Panc1 (cell line): Measurements from ENCODE around the gene CPM. TPM values are rescaled to one million over a fixed set of nuclear protein-coding genes. Genes with fewer than 3 reads are reported as not detected.

Source experiments
- ATAC-seq: fragments of 200-7000 bp; cut with Tn5 transposase; 2 replicates; pipeline ENCODE4 v1.9.1; 2020; ENCODE audit warnings: mild to moderate bottlenecking, moderate library complexity
- BruUV-seq: library from RNA; stranded (reverse); fragments of 400-500 nt; replicated peaks from 2 replicates; lab custom pipeline; 2021; lab: Mats Ljungman, UMichigan
- CTCF ChIA-PET: fragments of 300-600 bp; sonication (Branson Sonifier 250); formaldehyde crosslinking; loops from one replicate; lab custom pipeline; 2022; ENCODE audit warnings: antibody characterized with exemption; lab: Charles Lee
- POLR2A ChIA-PET: fragments of 300-600 bp; sonication (Branson Sonifier 250); formaldehyde crosslinking; loops from one replicate; lab custom pipeline; 2022; ENCODE audit warnings: antibody characterized with exemption; lab: Charles Lee
- DNase-seq: peaks from one replicate; pipeline ENCODE4 v3.0.0-alpha.2; 2010; ENCODE audit warnings: low read depth, low spot score
- H3K27ac ChIP-seq: 2 replicates; pipeline ENCODE4 v1.5.1; 2011; ENCODE audit warnings: mild to moderate bottlenecking, low read length, inconsistent platforms
- H3K27me3 ChIP-seq: fragments of 200-500 bp; sonication (Bioruptor generic); 2 replicates; pipeline ENCODE4 v1.6.0; 2014; ENCODE audit warnings: low read length, inconsistent platforms; ENCODE audit not compliant: control insufficient read depth, insufficient read depth
- H3K36me3 ChIP-seq: fragments of 200-500 bp; sonication (Bioruptor generic); 2 replicates; pipeline ENCODE4 v1.5.1; 2014; ENCODE audit warnings: inconsistent platforms, mild to moderate bottlenecking, low read length, moderate library complexity; ENCODE audit not compliant: control insufficient read depth, insufficient read depth
- H3K4me1 ChIP-seq: 2 replicates; pipeline ENCODE4 v1.5.1; 2011; ENCODE audit warnings: inconsistent platforms, mild to moderate bottlenecking, low read length, moderate library complexity; ENCODE audit not compliant: control insufficient read depth, insufficient read depth
- H3K4me3 ChIP-seq, 2 experiments: 2 replicates each; pipeline ENCODE4 v1.5.1; 2011 to 2012; ENCODE audit warnings: low read depth in 2 of 2, low read length in 2 of 2, mild to moderate bottlenecking in 2 of 2, inconsistent platforms in 1 of 2, moderate library complexity in 1 of 2
- H3K9me3 ChIP-seq: fragments of 200-500 bp; sonication (Bioruptor generic); 2 replicates; pipeline ENCODE4 v1.5.1; 2014; ENCODE audit warnings: low read depth, mild to moderate bottlenecking, inconsistent platforms, low read length, moderate library complexity; ENCODE audit not compliant: control insufficient read depth, insufficient read depth
- POLR2AphosphoS5 ChIP-seq: IDR thresholded peaks from 2 replicates; pipeline ENCODE4 v1.6.1; 2012; ENCODE audit warnings: mild to moderate bottlenecking, low read depth, low read length, moderate library complexity
- SIN3A ChIP-seq: IDR thresholded peaks from 2 replicates; pipeline ENCODE4 v1.6.1; 2012; ENCODE audit warnings: low read depth, mild to moderate bottlenecking, low read length, moderate library complexity, borderline replicate concordance; ENCODE audit not compliant: insufficient read depth
- TCF7L2 ChIP-seq: IDR thresholded peaks from 2 replicates; pipeline ENCODE4 v1.6.1; 2011; ENCODE audit warnings: mild to moderate bottlenecking, low read depth, low read length, inconsistent platforms
- in situ Hi-C: cut with HindIII; loops from 2 replicates; pipeline ENCODE4 v1.10.0; 2016; ENCODE audit warnings: low sequenced_read_pairs, low pct_unique_long_range_greater_than_20kb
- intact Hi-C: fragments of 100-400 bp; cut with micrococcal nuclease; formaldehyde crosslinking; loops from one replicate; pipeline ENCODE4 v1.10.0; 2022; ENCODE audit not compliant: unreplicated experiment
- total RNA-seq: library from RNA; stranded (reverse); gene quantifications from one replicate; pipeline ENCODE4 v1.2.1, GENCODE V29; 2021; ENCODE audit not compliant: unreplicated experiment
- TF ChIP-seq, protein P1 (sequence below), 2 experiments: IDR thresholded peaks; 2 replicates each; pipeline ENCODE4 v1.6.1; 2011 to 2012; ENCODE audit warnings: low read depth in 2 of 2, control low read depth in 1 of 2, low read length in 1 of 2, mild to moderate bottlenecking in 1 of 2, moderate library complexity in 1 of 2; ENCODE audit not compliant: insufficient read depth in 1 of 2
- TF ChIP-seq, protein P2 (sequence below): fragments of 450-650 bp; IDR thresholded peaks from 2 replicates; pipeline ENCODE4 v1.5.1; 2017; ENCODE audit warnings: mild to moderate bottlenecking

Gene CPM
- total RNA-seq, 1 experiment from 2014 or later: 11.2 TPM

DNA sequence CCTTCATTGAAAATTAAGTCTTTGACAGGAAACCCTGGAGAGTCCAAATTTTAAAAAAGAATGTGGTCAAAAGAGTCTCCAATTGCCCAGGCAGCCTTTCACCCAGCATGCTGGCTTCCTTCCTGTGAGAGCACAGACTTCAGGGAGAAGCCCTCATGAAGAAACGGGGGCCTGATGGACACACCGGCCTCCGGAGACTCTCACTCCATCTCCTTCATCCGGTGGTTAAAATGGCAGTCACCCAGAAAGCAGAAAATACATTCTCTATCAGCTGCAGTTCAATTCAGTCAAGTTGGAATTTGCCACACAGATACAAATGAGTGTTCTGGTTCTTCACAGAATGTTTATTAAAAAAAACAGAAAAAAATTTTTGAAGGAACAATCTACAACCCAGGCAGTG, 56.5 kb downstream of the CPM start:
- BruUV-seq: no TSS peak
- Histone ChIP-seq H3K36me3 (no peaks in the 10 kb centered on the region), H3K27ac (no peak overlapping the region), H3K4me3 (no peak overlapping the region), H3K4me1 (no peaks in the 10 kb centered on the region), H3K9me3 (no peaks in the 10 kb centered on the region), H3K27me3 (no peaks in the 10 kb centered on the region)
- no peak for TF ChIP-seq TCF7L2
- TF ChIP-seq SIN3A: no peak
- intact Hi-C loops: no loop called here
- CTCF ChIA-PET: no interaction called here
- POLR2A ChIA-PET: no interaction called here
- DNase-seq (no peak), ATAC-seq (no peak)
- in situ Hi-C loops: no loop called here

DNA sequence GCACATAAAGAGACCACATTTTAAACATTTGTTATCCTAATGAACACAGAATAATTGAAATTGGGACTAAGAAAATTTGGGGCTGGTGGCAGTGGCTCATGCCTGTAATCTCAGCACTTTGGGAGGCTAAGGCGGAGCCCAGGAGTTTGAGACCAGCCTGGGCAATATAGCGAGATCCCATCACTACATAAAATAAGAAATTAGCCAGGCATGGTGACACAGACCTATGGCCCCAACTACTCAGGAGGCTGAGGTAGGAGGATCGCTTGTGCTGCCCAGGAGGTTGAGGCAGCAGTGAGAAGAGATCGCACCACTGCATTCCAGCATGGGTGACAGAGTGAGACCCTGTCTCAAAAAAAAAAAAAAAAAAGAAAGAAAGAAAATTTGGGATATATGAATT, 59.7 kb downstream of the CPM start:
- no peaks in the 10 kb centered on the region for H3K27me3 ChIP-seq
- H3K27ac ChIP-seq: no peak overlapping the region
- ATAC-seq (no peak), DNase-seq (no peak)
- TF ChIP-seq SIN3A (no peak), TCF7L2 (no peak), POLR2AphosphoS5 (no peak)
- TF ChIP-seq, protein P1, sequence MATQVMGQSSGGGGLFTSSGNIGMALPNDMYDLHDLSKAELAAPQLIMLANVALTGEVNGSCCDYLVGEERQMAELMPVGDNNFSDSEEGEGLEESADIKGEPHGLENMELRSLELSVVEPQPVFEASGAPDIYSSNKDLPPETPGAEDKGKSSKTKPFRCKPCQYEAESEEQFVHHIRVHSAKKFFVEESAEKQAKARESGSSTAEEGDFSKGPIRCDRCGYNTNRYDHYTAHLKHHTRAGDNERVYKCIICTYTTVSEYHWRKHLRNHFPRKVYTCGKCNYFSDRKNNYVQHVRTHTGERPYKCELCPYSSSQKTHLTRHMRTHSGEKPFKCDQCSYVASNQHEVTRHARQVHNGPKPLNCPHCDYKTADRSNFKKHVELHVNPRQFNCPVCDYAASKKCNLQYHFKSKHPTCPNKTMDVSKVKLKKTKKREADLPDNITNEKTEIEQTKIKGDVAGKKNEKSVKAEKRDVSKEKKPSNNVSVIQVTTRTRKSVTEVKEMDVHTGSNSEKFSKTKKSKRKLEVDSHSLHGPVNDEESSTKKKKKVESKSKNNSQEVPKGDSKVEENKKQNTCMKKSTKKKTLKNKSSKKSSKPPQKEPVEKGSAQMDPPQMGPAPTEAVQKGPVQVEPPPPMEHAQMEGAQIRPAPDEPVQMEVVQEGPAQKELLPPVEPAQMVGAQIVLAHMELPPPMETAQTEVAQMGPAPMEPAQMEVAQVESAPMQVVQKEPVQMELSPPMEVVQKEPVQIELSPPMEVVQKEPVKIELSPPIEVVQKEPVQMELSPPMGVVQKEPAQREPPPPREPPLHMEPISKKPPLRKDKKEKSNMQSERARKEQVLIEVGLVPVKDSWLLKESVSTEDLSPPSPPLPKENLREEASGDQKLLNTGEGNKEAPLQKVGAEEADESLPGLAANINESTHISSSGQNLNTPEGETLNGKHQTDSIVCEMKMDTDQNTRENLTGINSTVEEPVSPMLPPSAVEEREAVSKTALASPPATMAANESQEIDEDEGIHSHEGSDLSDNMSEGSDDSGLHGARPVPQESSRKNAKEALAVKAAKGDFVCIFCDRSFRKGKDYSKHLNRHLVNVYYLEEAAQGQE (IDR thresholded peaks at IDR 0.05; ENCODE audit: insufficient read depth in 1 of 2, low read depth in 2 of 2, low read length in 1 of 2): no peak
- TF ChIP-seq, protein P2, sequence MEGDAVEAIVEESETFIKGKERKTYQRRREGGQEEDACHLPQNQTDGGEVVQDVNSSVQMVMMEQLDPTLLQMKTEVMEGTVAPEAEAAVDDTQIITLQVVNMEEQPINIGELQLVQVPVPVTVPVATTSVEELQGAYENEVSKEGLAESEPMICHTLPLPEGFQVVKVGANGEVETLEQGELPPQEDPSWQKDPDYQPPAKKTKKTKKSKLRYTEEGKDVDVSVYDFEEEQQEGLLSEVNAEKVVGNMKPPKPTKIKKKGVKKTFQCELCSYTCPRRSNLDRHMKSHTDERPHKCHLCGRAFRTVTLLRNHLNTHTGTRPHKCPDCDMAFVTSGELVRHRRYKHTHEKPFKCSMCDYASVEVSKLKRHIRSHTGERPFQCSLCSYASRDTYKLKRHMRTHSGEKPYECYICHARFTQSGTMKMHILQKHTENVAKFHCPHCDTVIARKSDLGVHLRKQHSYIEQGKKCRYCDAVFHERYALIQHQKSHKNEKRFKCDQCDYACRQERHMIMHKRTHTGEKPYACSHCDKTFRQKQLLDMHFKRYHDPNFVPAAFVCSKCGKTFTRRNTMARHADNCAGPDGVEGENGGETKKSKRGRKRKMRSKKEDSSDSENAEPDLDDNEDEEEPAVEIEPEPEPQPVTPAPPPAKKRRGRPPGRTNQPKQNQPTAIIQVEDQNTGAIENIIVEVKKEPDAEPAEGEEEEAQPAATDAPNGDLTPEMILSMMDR: no peak
- no peaks in the 10 kb centered on the region for H3K36me3 ChIP-seq
- no peaks in the 10 kb centered on the region for H3K9me3 ChIP-seq
- BruUV-seq: no TSS peak
- in situ Hi-C loops: no loop called here
- ChIA-PET CTCF (no interaction called here), POLR2A (no interaction called here)
- intact Hi-C loops: no loop called here
- no peaks in the 10 kb centered on the region for H3K4me1 ChIP-seq
- H3K4me3 ChIP-seq: no peak overlapping the region

DNA sequence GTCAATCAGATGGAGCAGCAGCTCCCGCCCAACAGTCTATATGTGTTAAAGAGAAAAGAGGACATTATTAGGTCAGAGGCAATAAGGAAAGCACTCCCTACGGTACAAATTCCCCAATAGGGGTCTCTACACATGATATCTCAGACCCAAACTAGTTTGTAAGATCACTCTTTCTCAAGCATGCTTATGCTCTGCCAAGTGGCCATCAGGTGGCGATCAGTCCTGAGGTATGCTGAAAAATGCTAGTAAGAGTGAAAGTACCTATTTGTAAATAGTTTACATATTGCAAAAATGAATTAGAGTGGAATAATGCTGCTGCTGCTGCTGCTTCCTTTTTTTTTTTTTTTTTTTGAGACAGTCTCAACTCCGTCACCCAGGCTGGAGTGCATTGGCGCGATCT, 61.0 kb downstream of the CPM start:
- no peaks in the 10 kb centered on the region for H3K36me3 ChIP-seq
- H3K4me1 ChIP-seq: no peaks in the 10 kb centered on the region
- in situ Hi-C loops: no loop called here
- H3K27ac ChIP-seq: no peak overlapping the region
- POLR2A ChIA-PET: no interaction called here
- no TSS peak for BruUV-seq
- TF ChIP-seq POLR2AphosphoS5: no peak
- TF ChIP-seq, protein P2: peak; percentile 54
- no peaks in the 10 kb centered on the region for H3K9me3 ChIP-seq
- ATAC-seq (no peak), DNase-seq (no peak)
- no peaks in the 10 kb centered on the region for H3K27me3 ChIP-seq
- H3K4me3 ChIP-seq: no peak overlapping the region
- CTCF ChIA-PET: no interaction called here
- intact Hi-C loops: no loop called here
